ENCODE data around the gene APCDD1L.

GRCh38 chr20:58431134-58431533 is 84.1 kb downstream of the APCDD1L start:
- TF ChIP-seq CTCF (conservative IDR thresholded peaks at IDR 0.05; ENCODE audit: low read length) (no peak), EZH2phosphoT487 (IDR thresholded peaks at IDR 0.05; ENCODE audit: borderline replicate concordance) (no peak)

All from Loucy (cell line).